HG03060 (cell line): ENCODE results near the gene IDNK.

Experiments used
- ATAC-seq: cut with Tn5 transposase; IDR thresholded peaks from one replicate; pipeline ENCODE4 v1.9.1; 2021; ENCODE audit warnings: low read depth, moderate number of reproducible peaks; ENCODE audit not compliant: unreplicated experiment

Gene IDNK

GRCh38 chr9:83633255-83633654 is 10.3 kb downstream of the IDNK start:
- no peak for ATAC-seq

- ATAC-seq, result no peak
Measured at GRCh38 chr9:83633676-83634075, 10.7 kb downstream of the IDNK start.

GRCh38 chr9:83636813-83637212 is 13.9 kb downstream of the IDNK start:
- no peak for ATAC-seq

GRCh38 chr9:83637389-83637788 is 14.4 kb downstream of the IDNK start:
- ATAC-seq, result no peak

- no peak for ATAC-seq
Measured at GRCh38 chr9:83639266-83639665, 16.3 kb downstream of the IDNK start.

- no peak for ATAC-seq
Measured at GRCh38 chr9:83642793-83643192, 19.9 kb downstream of the IDNK start.

- no peak for ATAC-seq
Measured at GRCh38 chr9:83646500-83647239, 23.7 kb downstream of the IDNK start.

- no peak for ATAC-seq
Measured at GRCh38 chr9:83649080-83649479, 26.1 kb downstream of the IDNK start.

GRCh38 chr9:83649515-83649914 is 26.6 kb downstream of the IDNK start:
- ATAC-seq, result no peak

- ATAC-seq, result no peak
Measured at GRCh38 chr9:83651558-83651957, 28.6 kb downstream of the IDNK start.

GRCh38 chr9:83652433-83652832 is 29.5 kb downstream of the IDNK start:
- no peak for ATAC-seq

- no peak for ATAC-seq
Measured at GRCh38 chr9:83655433-83655832, 32.5 kb downstream of the IDNK start.

GRCh38 chr9:83656032-83656680 is 33.2 kb downstream of the IDNK start:
- ATAC-seq, result no peak

- no peak for ATAC-seq
Measured at GRCh38 chr9:83656952-83657351, 34.0 kb downstream of the IDNK start.

- ATAC-seq, result no peak
Measured at GRCh38 chr9:83662933-83663332, 40.0 kb downstream of the IDNK start.

- ATAC-seq, result peak; percentile 67
Measured at GRCh38 chr9:83665580-83666200, 42.7 kb downstream of the IDNK start.

- ATAC-seq, result no peak
Measured at GRCh38 chr9:83669067-83669466, 46.1 kb downstream of the IDNK start.

- no peak for ATAC-seq
Measured at GRCh38 chr9:83670381-83670780, 47.4 kb downstream of the IDNK start.

GRCh38 chr9:83671451-83671850 is 48.5 kb downstream of the IDNK start:
- no peak for ATAC-seq

GRCh38 chr9:83675466-83675865 is 52.5 kb downstream of the IDNK start:
- no peak for ATAC-seq

GRCh38 chr9:83677596-83677995 is 54.7 kb downstream of the IDNK start:
- no peak for ATAC-seq

GRCh38 chr9:83680233-83680632 is 57.3 kb downstream of the IDNK start:
- no peak for ATAC-seq
